Tibial nerve (tissue), 4 donors: ENCODE results near the gene PMIS2.

Experiments used
- CTCF ChIP-seq, 5 experiments: fragments of 200-600 bp in 3 of 5; fragments of 450-650 bp in 2 of 5; sonication (generic) in 3 of 5; IDR thresholded peaks; one replicate each; pipeline ENCODE4 v1.5.1; 2016 to 2019; ENCODE audit warnings: antibody characterized with exemption in 5 of 5, mild to moderate bottlenecking in 3 of 5, moderate library complexity in 2 of 5
- EP300 ChIP-seq, 2 donors: sonication (generic); formaldehyde crosslinking; IDR thresholded peaks; one replicate each; pipeline ENCODE4 v1.6.1; 2017; ENCODE audit warnings: antibody characterized with exemption in 2 of 2, mild to moderate bottlenecking in 1 of 2

GRCh38 chr19:35553385-35554000 is 32.5 kb upstream of the PMIS2 start:
- TF ChIP-seq CTCF (IDR thresholded peaks at IDR 0.05) (no peak), EP300 (IDR thresholded peaks at IDR 0.05) (no peak)
